Measurements from ENCODE around the gene LORICRIN.
"Not testable (repeated sequence)": the region's sequence is repeated elsewhere in the genome, so short reads cannot be mapped to it uniquely, and the experiment has no call there.

Gene LORICRIN

GRCh38 chr1:153223040-153223891 is 36.2 kb upstream of the LORICRIN start:
- H3K36me3 ChIP-seq (ENCODE audit: control insufficient read depth in 2 of 2, insufficient read depth in 1 of 2, low read length in 2 of 2); H3K4me1 ChIP-seq (ENCODE audit: control insufficient read depth, insufficient read depth, low read length); POLR2A ChIA-PET; H3K27ac ChIP-seq (ENCODE audit: extremely low read depth, low read depth, low read length); H3K9me3 ChIP-seq (ENCODE audit: control insufficient read depth, insufficient read depth, low read depth, low read length); H3K4me3 ChIP-seq (ENCODE audit: low read depth, low read length): not testable (repeated sequence)
- TF ChIP-seq CTCF (tag by site-specific recombination; IDR thresholded peaks at IDR 0.05) (peak; percentile 66), ZNF654 (tag by site-specific recombination; IDR thresholded peaks at IDR 0.05; ENCODE audit: low read depth) (peak; percentile 76), GLIS1 (tag by site-specific recombination; IDR thresholded peaks at IDR 0.05) (peak; percentile 78)
- CTCF ChIA-PET: interaction anchor here (0.6 to 2.6 kb wide), 13 partner anchors 10 to 353 kb away, joined by 3 to 7 read pairs (median 4); no protein-coding TSS in a partner anchor

GRCh38 chr1:153227810-153228209 is 31.7 kb upstream of the LORICRIN start:
- H3K36me3 ChIP-seq (ENCODE audit: control insufficient read depth in 2 of 2, insufficient read depth in 1 of 2, low read length in 2 of 2): no peaks in the 10 kb centered on the region
- no peak overlapping the region for H3K4me3 ChIP-seq (ENCODE audit: low read depth, low read length)
- H3K27ac ChIP-seq (ENCODE audit: extremely low read depth, low read depth, low read length): no peak overlapping the region
- ChIA-PET POLR2A (no interaction called here), CTCF (interaction anchor here (0.7 to 3.7 kb wide), 8 partner anchors 8 to 356 kb away, joined by 3 to 24 read pairs (median 4); no protein-coding TSS in a partner anchor)
- H3K4me1 ChIP-seq (ENCODE audit: control insufficient read depth, insufficient read depth, low read length): no peaks in the 10 kb centered on the region
- no peaks in the 10 kb centered on the region for H3K9me3 ChIP-seq (ENCODE audit: control insufficient read depth, insufficient read depth, low read depth, low read length)
- no peak for TF ChIP-seq MZF1 (tag by site-specific recombination; IDR thresholded peaks at IDR 0.05; ENCODE audit: borderline replicate concordance)
- TF ChIP-seq ZNF280D (tag by site-specific recombination; IDR thresholded peaks at IDR 0.05): no peak
- no peak for TF ChIP-seq ZNF518A (tag by site-specific recombination; conservative IDR thresholded peaks at IDR 0.05; ENCODE audit: low read depth)
- TF ChIP-seq ZNF488 (tag by site-specific recombination; IDR thresholded peaks at IDR 0.05): no peak
- TF ChIP-seq ELK4 (IDR thresholded peaks at IDR 0.05; ENCODE audit: borderline replicate concordance, low read depth, low read length): no peak
- TF ChIP-seq ZNF777 (tag by site-specific recombination; IDR thresholded peaks at IDR 0.05; ENCODE audit: borderline replicate concordance): no peak
- TF ChIP-seq ZNF843 (tag by site-specific recombination; IDR thresholded peaks at IDR 0.05): no peak
- no peak for TF ChIP-seq ZNF112 (tag by site-specific recombination; IDR thresholded peaks at IDR 0.05)
- TF ChIP-seq SP7 (tag by site-specific recombination; IDR thresholded peaks at IDR 0.05): no peak
- no peak for TF ChIP-seq ZNF670 (tag by site-specific recombination; IDR thresholded peaks at IDR 0.05; ENCODE audit: low read depth)
- no peak for TF ChIP-seq ZFHX2 (tag by site-specific recombination; conservative IDR thresholded peaks at IDR 0.05)
- TF ChIP-seq SETDB1 (IDR thresholded peaks at IDR 0.05; ENCODE audit: insufficient read length, low read length): no peak
- no peak for TF ChIP-seq ZNF529 (tag by site-specific recombination; IDR thresholded peaks at IDR 0.05; ENCODE audit: insufficient replicate concordance)
- TF ChIP-seq ZNF830 (tag by site-specific recombination; IDR thresholded peaks at IDR 0.05; ENCODE audit: low read depth): no peak
- no peak for TF ChIP-seq ZNF394 (tag by site-specific recombination; IDR thresholded peaks at IDR 0.05; ENCODE audit: borderline replicate concordance)
- no peak for TF ChIP-seq ZFP69B (tag by site-specific recombination; IDR thresholded peaks at IDR 0.05)
- TF ChIP-seq ZNF214 (tag by site-specific recombination; IDR thresholded peaks at IDR 0.05; ENCODE audit: borderline replicate concordance): no peak
- no peak for TF ChIP-seq ZNF580 (tag by site-specific recombination; IDR thresholded peaks at IDR 0.05)

All from HEK293 (cell line).